ENCODE data around the gene PCDHGB5. TPM values are rescaled to one million over a fixed set of nuclear protein-coding genes. Genes with fewer than 3 reads are reported as not detected.
"Not testable (repeated sequence)": the region's sequence is repeated elsewhere in the genome, so short reads cannot be mapped to it uniquely, and the experiment has no call there.

Gene PCDHGB5
- total RNA-seq, 1 donor from 2014 or later, result 4.0 TPM

GRCh38 chr5:141412854-141413539 lies 15.2 kb downstream of the PCDHGB5 start, which contains the start of gene PCDHGA10:
Gene PCDHGA10, plus strand, starts transcription at chr5:141412987. Its CDS starts 189 bp downstream, at chr5:141413176.
- H3K36me3 Mint-ChIP-seq (ENCODE audit: insufficient read depth), result peaks cover 63% of the 10 kb centered on the region
- H3K27ac Mint-ChIP-seq, result peak within 1 kb of the TSS; percentile 96
- H3K4me1 Mint-ChIP-seq (ENCODE audit: low read depth), result peaks cover 2% of the 10 kb centered on the region
- peaks cover 45% of the 10 kb centered on the region for H3K9me3 Mint-ChIP-seq (ENCODE audit: low read depth)
- peak within 1 kb of the TSS; percentile 80 for H3K4me3 Mint-ChIP-seq (ENCODE audit: low read depth)
- no peak for DNase-seq (ENCODE audit: low spot score, unreplicated experiment)
- TF ChIP-seq CTCF (IDR thresholded peaks at IDR 0.05; ENCODE audit: unreplicated experiment), result peak; percentile 68
- H3K27me3 Mint-ChIP-seq, result no peaks in the 10 kb centered on the region

- peak overlapping the region; percentile 80 for H3K4me3 Mint-ChIP-seq (ENCODE audit: low read depth)
- no peak for TF ChIP-seq CTCF (IDR thresholded peaks at IDR 0.05; ENCODE audit: unreplicated experiment)
- peaks cover 66% of the 10 kb centered on the region for H3K36me3 Mint-ChIP-seq (ENCODE audit: insufficient read depth)
- H3K27me3 Mint-ChIP-seq, result no peaks in the 10 kb centered on the region
- no peak for DNase-seq (ENCODE audit: low spot score, unreplicated experiment)
- no peaks in the 10 kb centered on the region for H3K4me1 Mint-ChIP-seq (ENCODE audit: low read depth)
- H3K27ac Mint-ChIP-seq, result peak overlapping the region; percentile 96
- peaks cover 48% of the 10 kb centered on the region for H3K9me3 Mint-ChIP-seq (ENCODE audit: low read depth)
These were observed 15.9 kb downstream of the PCDHGB5 start for GRCh38 chr5:141413540-141414069.

- peaks cover 45% of the 10 kb centered on the region for H3K9me3 Mint-ChIP-seq (ENCODE audit: low read depth)
- H3K36me3 Mint-ChIP-seq (ENCODE audit: insufficient read depth), result peaks cover 63% of the 10 kb centered on the region
- DNase-seq (ENCODE audit: low spot score, unreplicated experiment); H3K4me1 Mint-ChIP-seq (ENCODE audit: low read depth); H3K4me3 Mint-ChIP-seq (ENCODE audit: low read depth); H3K27me3 Mint-ChIP-seq: not testable (repeated sequence)
- H3K27ac Mint-ChIP-seq, result peak overlapping the region; percentile 39
These were observed 17.0 kb downstream of the PCDHGB5 start for GRCh38 chr5:141414548-141415274.

- not testable (repeated sequence) for H3K27ac Mint-ChIP-seq; H3K4me3 Mint-ChIP-seq (ENCODE audit: low read depth); H3K4me1 Mint-ChIP-seq (ENCODE audit: low read depth); H3K27me3 Mint-ChIP-seq; DNase-seq (ENCODE audit: low spot score, unreplicated experiment)
- peaks cover 46% of the 10 kb centered on the region for H3K9me3 Mint-ChIP-seq (ENCODE audit: low read depth)
- peaks cover 65% of the 10 kb centered on the region for H3K36me3 Mint-ChIP-seq (ENCODE audit: insufficient read depth)
These were observed 17.5 kb downstream of the PCDHGB5 start for GRCh38 chr5:141415275-141415618.

- not testable (repeated sequence) for H3K27me3 Mint-ChIP-seq; DNase-seq (ENCODE audit: low spot score, unreplicated experiment); H3K4me1 Mint-ChIP-seq (ENCODE audit: low read depth)
- peak within 1 kb of the TSS; percentile 62 for H3K4me3 Mint-ChIP-seq (ENCODE audit: low read depth)
- H3K9me3 Mint-ChIP-seq (ENCODE audit: low read depth), result peaks cover 51% of the 10 kb centered on the region
- peak within 1 kb of the TSS; percentile 91 for H3K27ac Mint-ChIP-seq
- peak; percentile 25 for TF ChIP-seq CTCF (IDR thresholded peaks at IDR 0.05; ENCODE audit: unreplicated experiment)
- peaks cover 72% of the 10 kb centered on the region for H3K36me3 Mint-ChIP-seq (ENCODE audit: insufficient read depth)
These were observed 19.9 kb downstream of the PCDHGB5 start, which contains the start of gene PCDHGB7 for GRCh38 chr5:141417494-141418172. Gene PCDHGB7, plus strand, starts transcription at chr5:141417677. Its CDS starts 183 bp downstream, at chr5:141417860.

Measured in progenitor cell of endocrine pancreas (in vitro differentiated cells).